Endothelial cell of umbilical vein (primary cell): Measurements from ENCODE around the gene PCMTD2. TPM values are rescaled to one million over a fixed set of nuclear protein-coding genes. Genes with fewer than 3 reads are reported as not detected.

Experiments used
- BruUV-seq: library from RNA; stranded (reverse); fragments of 400-500 nt; replicated peaks from 2 replicates; lab custom pipeline; 2021; lab: Mats Ljungman, UMichigan
- CTCF ChIA-PET: fragments of 300-600, 350-600 bp; sonication (Branson Sonifier 250); formaldehyde crosslinking; loops from one replicate; lab custom pipeline; 2021; ENCODE audit warnings: antibody characterized with exemption, inconsistent platforms; lab: Charles Lee
- POLR2A ChIA-PET: fragments of 300-600, 350-600 bp; sonication (Branson Sonifier 250); formaldehyde crosslinking; loops from one replicate; lab custom pipeline; 2021; ENCODE audit warnings: antibody characterized with exemption, inconsistent platforms; lab: Charles Lee
- DNase-seq: peaks from one replicate; pipeline ENCODE4 v3.0.0-alpha.2; 2011; ENCODE audit warnings: low read depth, low spot score
- FAIRE-seq: peaks from 2 replicates; lab custom pipeline; 2011; peaks lifted over from hg19 to GRCh38; lab: Jason Lieb, UNC
- H2AFZ ChIP-seq: 2 replicates; pipeline ENCODE4 v1.6.0; 2012; ENCODE audit warnings: low read depth, low read length, control low read depth, inconsistent platforms
- H3K27ac ChIP-seq: 2 replicates; pipeline ENCODE4 v1.5.1; 2011; ENCODE audit warnings: low read depth, mild to moderate bottlenecking, control low read depth, low read length, moderate library complexity; ENCODE audit not compliant: insufficient read depth
- H3K27me3 ChIP-seq, 2 experiments: 2 replicates each; pipeline versions ENCODE4 v1.6.0 to v1.6.1; 2011; ENCODE audit warnings: low read length in 2 of 2, mixed read lengths in 1 of 2; ENCODE audit not compliant: control insufficient read depth in 2 of 2, insufficient read depth in 2 of 2
- H3K36me3 ChIP-seq, 2 experiments: 2 replicates in 1 of 2; 3 replicates in 1 of 2; pipeline ENCODE4 v1.5.1; 2011; ENCODE audit warnings: low read length in 2 of 2, mild to moderate bottlenecking in 1 of 2, moderate library complexity in 1 of 2; ENCODE audit not compliant: control insufficient read depth in 2 of 2, insufficient read depth in 2 of 2; ENCODE audit errors: extremely low read depth in 1 of 2
- H3K4me1 ChIP-seq: 3 replicates; pipeline ENCODE4 v1.5.1; 2011; ENCODE audit warnings: mild to moderate bottlenecking, low read length; ENCODE audit not compliant: control insufficient read depth, insufficient read depth; ENCODE audit errors: extremely low read depth
- H3K4me2 ChIP-seq: 2 replicates; pipeline ENCODE4 v1.6.1; 2011; ENCODE audit warnings: low read length, control low read depth, mixed read lengths; ENCODE audit not compliant: insufficient read depth
- H3K4me3 ChIP-seq, 3 experiments: fragments of 200-600 bp in 1 of 3; sonication (generic), shearing (Covaris generic) in 1 of 3; replicated peaks in 1 of 3; 2 replicates each; pipeline ENCODE4 v1.5.1; 2011 to 2016; ENCODE audit warnings: control low read depth in 3 of 3, low read length in 3 of 3, mild to moderate bottlenecking in 2 of 3, inconsistent platforms in 1 of 3, low read depth in 1 of 3, moderate library complexity in 1 of 3; ENCODE audit not compliant: insufficient read depth in 1 of 3
- H3K79me2 ChIP-seq: 2 replicates; pipeline ENCODE4 v1.6.0; 2012; ENCODE audit warnings: low read length, inconsistent platforms; ENCODE audit not compliant: control insufficient read depth, insufficient read depth
- H3K9ac ChIP-seq: replicated peaks from 2 replicates; pipeline ENCODE3; 2011; ENCODE audit warnings: low read length, control low read depth; ENCODE audit not compliant: insufficient read depth; ENCODE audit errors: extremely low read depth
- H3K9me1 ChIP-seq: replicated peaks from 3 replicates; pipeline ENCODE4 v1.6.0; 2011; ENCODE audit warnings: mild to moderate bottlenecking, low read length; ENCODE audit not compliant: control insufficient read depth, insufficient read depth; ENCODE audit errors: extremely low read depth
- H3K9me3 ChIP-seq: replicated peaks from 2 replicates; pipeline ENCODE4 v1.5.1; 2012; ENCODE audit warnings: low read length, inconsistent platforms; ENCODE audit not compliant: control insufficient read depth, insufficient read depth
- H4K20me1 ChIP-seq: replicated peaks from 2 replicates; pipeline ENCODE3; 2011; ENCODE audit warnings: mild to moderate bottlenecking, low read length; ENCODE audit not compliant: control insufficient read depth, insufficient read depth; ENCODE audit errors: extremely low read depth
- EZH2 ChIP-seq: IDR thresholded peaks from 2 replicates; pipeline ENCODE4 v1.6.1; 2012; ENCODE audit warnings: borderline replicate concordance, low read depth, mild to moderate bottlenecking, moderate library complexity, low read length, inconsistent platforms; ENCODE audit not compliant: severe bottlenecking
- FOS ChIP-seq: IDR thresholded peaks from 2 replicates; pipeline ENCODE4 v1.6.1; 2011; ENCODE audit warnings: mild to moderate bottlenecking, low read length, moderate library complexity, borderline replicate concordance; ENCODE audit not compliant: insufficient read depth
- GATA2 ChIP-seq: IDR thresholded peaks from 2 replicates; pipeline ENCODE4 v1.7.0; 2011; ENCODE audit warnings: low read depth, mild to moderate bottlenecking, moderate library complexity, mixed read lengths, low read length; ENCODE audit not compliant: insufficient read length, insufficient read depth
- JUN ChIP-seq: IDR thresholded peaks from 2 replicates; pipeline ENCODE4 v1.6.1; 2011; ENCODE audit warnings: borderline replicate concordance, low read depth; ENCODE audit not compliant: insufficient read length, insufficient read depth
- MYC ChIP-seq: IDR thresholded peaks from one replicate; pipeline ENCODE4 v1.6.1; 2011; ENCODE audit warnings: mild to moderate bottlenecking, low read depth, low read length
- POLR2A ChIP-seq: IDR thresholded peaks from 2 replicates; pipeline ENCODE4 v1.6.1; 2012; ENCODE audit warnings: low read depth, mild to moderate bottlenecking, control low read depth, low read length
- POLR2AphosphoS5 ChIP-seq: IDR thresholded peaks from 2 replicates; pipeline ENCODE4 v1.6.1; 2012; ENCODE audit warnings: low read depth, mild to moderate bottlenecking, control low read depth, low read length, moderate library complexity; ENCODE audit not compliant: insufficient read depth
- dilution Hi-C: fragments of 300-500 bp; cut with MboI; formaldehyde crosslinking; loops from one replicate; pipeline ENCODE4 v1.15.0; 2019; ENCODE audit warnings: low sequenced_read_pairs; ENCODE audit not compliant: extremely low pct_ligation_motif_present
- intact Hi-C: fragments of 100-400 bp; cut with micrococcal nuclease; formaldehyde crosslinking; loops from one replicate; pipeline ENCODE4 v1.10.0; 2022
- polyA plus RNA-seq, 4 experiments: library from polyadenylated mRNA; depleted of rRNA in 3 of 4; stranded (reverse) in 3 of 4; unstranded in 1 of 4; fragments of >200 nt; gene quantifications; 2 replicates each; pipeline versions ENCODE4 v1.2.1 to v1.2.3, GENCODE V29; 2011 to 2012; ENCODE audit warnings: missing spikeins in 1 of 4
- total RNA-seq: library from RNA; stranded (reverse); gene quantifications from 2 replicates; pipeline ENCODE4 v1.2.3, GENCODE V29; 2021
- TF ChIP-seq, protein P1 (sequence below): IDR thresholded peaks from 2 replicates; pipeline ENCODE4 v1.6.1; 2011; ENCODE audit not compliant: insufficient read depth, insufficient read length
- TF ChIP-seq, protein P2 (sequence below), 2 donors: IDR thresholded peaks; 1 replicate in 1 of 2; 2 replicates in 1 of 2; pipeline ENCODE4 v1.5.1; 2011; ENCODE audit warnings: low read length in 2 of 2, mild to moderate bottlenecking in 2 of 2, moderate library complexity in 2 of 2, control low read depth in 1 of 2, inconsistent platforms in 1 of 2, low read depth in 1 of 2; ENCODE audit not compliant: insufficient read depth in 1 of 2; ENCODE audit errors: extremely low read depth in 1 of 2

PCMTD2 gene
- total and polyA plus RNA-seq, 2 donors (not counting 3 experiments of a cell fraction or from before 2014, with no cell fraction given) = 27.4 to 45.7 TPM

DNA sequence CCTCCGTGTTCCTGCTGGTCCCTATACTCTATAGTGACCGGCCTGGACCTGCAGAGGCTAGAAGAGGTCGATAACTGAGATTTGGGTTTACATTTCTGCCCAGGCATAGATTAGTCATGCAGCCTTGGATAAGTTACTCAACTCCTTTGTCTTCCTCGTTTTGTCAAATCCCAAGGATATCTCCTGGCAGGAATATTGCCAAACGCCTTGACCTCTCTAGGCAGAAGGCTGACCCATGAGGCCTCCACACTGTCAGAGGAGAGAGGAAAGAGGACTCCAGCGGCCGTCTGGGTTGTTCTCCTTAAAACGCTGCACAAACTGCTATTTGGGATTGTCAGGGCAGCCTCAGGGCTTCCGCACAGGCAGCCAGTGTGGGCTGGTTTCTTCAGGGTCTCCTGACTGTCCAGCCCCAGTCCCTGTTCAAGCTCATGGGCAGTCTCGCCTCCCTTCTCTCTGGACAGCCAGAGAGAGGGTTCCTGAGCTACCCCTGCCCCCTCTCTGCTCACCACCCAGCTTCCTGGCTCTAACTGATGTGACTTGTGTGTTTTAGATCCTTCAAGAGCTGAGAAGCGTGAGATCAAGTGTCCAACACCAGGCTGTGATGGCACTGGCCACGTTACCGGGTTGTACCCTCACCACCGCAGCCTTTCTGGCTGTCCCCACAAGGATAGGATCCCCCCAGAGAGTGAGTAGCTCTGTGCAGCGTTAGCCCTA lies 44.7 kb upstream of the PCMTD2 start:
- intact Hi-C loops (no loop called here), dilution Hi-C loops (no loop called here)
- TF ChIP-seq POLR2A (no peak), FOS (no peak), MYC (no peak), GATA2 (no peak), JUN (no peak), POLR2AphosphoS5 (no peak), EZH2 (no peak)
- TF ChIP-seq, protein P1, sequence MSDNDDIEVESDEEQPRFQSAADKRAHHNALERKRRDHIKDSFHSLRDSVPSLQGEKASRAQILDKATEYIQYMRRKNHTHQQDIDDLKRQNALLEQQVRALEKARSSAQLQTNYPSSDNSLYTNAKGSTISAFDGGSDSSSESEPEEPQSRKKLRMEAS = no peak
- TF ChIP-seq, protein P2, sequence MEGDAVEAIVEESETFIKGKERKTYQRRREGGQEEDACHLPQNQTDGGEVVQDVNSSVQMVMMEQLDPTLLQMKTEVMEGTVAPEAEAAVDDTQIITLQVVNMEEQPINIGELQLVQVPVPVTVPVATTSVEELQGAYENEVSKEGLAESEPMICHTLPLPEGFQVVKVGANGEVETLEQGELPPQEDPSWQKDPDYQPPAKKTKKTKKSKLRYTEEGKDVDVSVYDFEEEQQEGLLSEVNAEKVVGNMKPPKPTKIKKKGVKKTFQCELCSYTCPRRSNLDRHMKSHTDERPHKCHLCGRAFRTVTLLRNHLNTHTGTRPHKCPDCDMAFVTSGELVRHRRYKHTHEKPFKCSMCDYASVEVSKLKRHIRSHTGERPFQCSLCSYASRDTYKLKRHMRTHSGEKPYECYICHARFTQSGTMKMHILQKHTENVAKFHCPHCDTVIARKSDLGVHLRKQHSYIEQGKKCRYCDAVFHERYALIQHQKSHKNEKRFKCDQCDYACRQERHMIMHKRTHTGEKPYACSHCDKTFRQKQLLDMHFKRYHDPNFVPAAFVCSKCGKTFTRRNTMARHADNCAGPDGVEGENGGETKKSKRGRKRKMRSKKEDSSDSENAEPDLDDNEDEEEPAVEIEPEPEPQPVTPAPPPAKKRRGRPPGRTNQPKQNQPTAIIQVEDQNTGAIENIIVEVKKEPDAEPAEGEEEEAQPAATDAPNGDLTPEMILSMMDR (IDR thresholded peaks at IDR 0.05; ENCODE audit: extremely low read depth in 1 of 2, insufficient read depth in 1 of 2, low read depth in 1 of 2, low read length in 2 of 2) = no peak
- Histone ChIP-seq H3K36me3 (no peaks in the 10 kb centered on the region), H2AFZ (no peak overlapping the region), H4K20me1 (no peaks in the 10 kb centered on the region), H3K4me3 (no peak overlapping the region), H3K9me3 (no peaks in the 10 kb centered on the region), H3K27me3 (no peaks in the 10 kb centered on the region), H3K9me1 (no peaks in the 10 kb centered on the region), H3K4me1 (no peaks in the 10 kb centered on the region), H3K27ac (no peak overlapping the region), H3K4me2 (no peak overlapping the region), H3K79me2 (no peaks in the 10 kb centered on the region), H3K9ac (no peak overlapping the region)
- CTCF ChIA-PET = no interaction called here
- POLR2A ChIA-PET = no interaction called here
- FAIRE-seq (no peak), DNase-seq (no peak)
- BruUV-seq = no TSS peak
